ENCODE measurements around the gene LCN15. TPM values are rescaled to one million over a fixed set of nuclear protein-coding genes. Genes with fewer than 3 reads are reported as not detected.

LCN15 gene
- total and polyA plus RNA-seq, 2 of the 4 experiments (the other 2 are of a cell fraction): not detected

DNA sequence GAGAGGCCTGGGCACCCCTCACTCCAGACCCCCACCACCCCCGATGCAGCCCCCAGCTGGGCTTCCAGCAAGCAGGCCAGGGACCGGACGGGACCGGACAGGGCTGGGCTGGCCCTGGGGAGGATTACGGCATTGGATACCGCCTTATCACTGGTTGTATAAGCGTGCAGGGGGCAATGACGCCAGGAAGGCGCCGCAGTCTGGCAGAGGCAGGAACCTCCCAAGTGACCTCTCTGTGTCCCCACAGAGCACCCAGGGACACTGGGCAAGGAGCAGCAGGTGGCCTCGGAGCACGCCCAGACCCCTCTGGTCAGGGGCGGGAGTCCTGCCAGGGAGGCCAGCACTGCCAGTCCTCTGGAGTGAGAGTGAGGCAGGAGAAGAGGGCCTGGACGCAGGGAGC lies 723 bp upstream of the LCN15 start:
- no peaks in the 10 kb centered on the region for H3K9me3 ChIP-seq (ENCODE audit: control insufficient read depth, insufficient read depth, low read length)
- no peak overlapping the region for H3K56ac ChIP-seq (ENCODE audit: extremely low read depth, insufficient read depth, low read length)
- no peak overlapping the region for H2AK9ac ChIP-seq (replicated peaks; ENCODE audit: low read depth, low read length, poor library complexity)
- no peak overlapping the region for H2BK20ac ChIP-seq (ENCODE audit: low read depth, low read length)
- no peak overlapping the region for H2BK120ac ChIP-seq (ENCODE audit: low read depth, low read length)
- in situ Hi-C loops (cut with MboI; ENCODE audit: low sequenced_read_pairs) (no loop called here), intact Hi-C loops (cut with micrococcal nuclease) (no loop called here), dilution Hi-C loops (cut with HindIII; ENCODE audit: low sequenced_read_pairs, unreplicated experiment) (no loop called here)
- H3K36me3 ChIP-seq (ENCODE audit: control insufficient read depth, insufficient read depth, low read length): no peaks in the 10 kb centered on the region
- no peaks in the 10 kb centered on the region for H3K4me1 ChIP-seq (ENCODE audit: control insufficient read depth, insufficient read depth, low read length)
- no TSS peak for BruUV-seq (replicated peaks)
- ATAC-seq (ENCODE audit: low read depth): no peak
- no peaks in the 10 kb centered on the region for H3K9me1 ChIP-seq (ENCODE audit: insufficient read depth, low read length)
- no peak overlapping the region for H3K14ac ChIP-seq (replicated peaks; ENCODE audit: low read depth, low read length)
- H4K20me1 ChIP-seq (ENCODE audit: insufficient read depth, low read length): no peaks in the 10 kb centered on the region
- DNase-seq: no peak
- H3K4me3 ChIP-seq (ENCODE audit: insufficient read depth, low read depth, low read length): no peak overlapping the region
- CTCF ChIA-PET: no interaction called here
- 98% methylated on average over 8 of the region's 14 CpGs; no CpG with 5 or more reads in 1 of the 2 experiments for WGBS, 2 experiments (ENCODE audit: extremely low coverage in 2 of 2, insufficient read length in 1 of 2)
- H2AFZ ChIP-seq (replicated peaks; ENCODE audit: low read length, poor library complexity): no peak overlapping the region
- H4K91ac ChIP-seq (ENCODE audit: insufficient read depth, low read depth, low read length): no peak overlapping the region
- no peak overlapping the region for H4K8ac ChIP-seq (ENCODE audit: low read depth in 2 of 2, low read length in 2 of 2)
- no peak overlapping the region for H3K27ac ChIP-seq (ENCODE audit: insufficient read depth, low read length)
- no peak overlapping the region for H3K4me2 ChIP-seq (ENCODE audit: low read depth, low read length)
- POLR2A ChIA-PET (ENCODE audit: unreplicated experiment): no interaction called here
- H2AK5ac ChIP-seq (ENCODE audit: low read depth, low read length): no peak overlapping the region
- no peak overlapping the region for H4K5ac ChIP-seq (ENCODE audit: low read depth, low read length)
- H3K18ac ChIP-seq (ENCODE audit: low read depth, low read length): no peak overlapping the region
- H2BK5ac ChIP-seq (ENCODE audit: low read depth, low read length, poor library complexity, severe bottlenecking): no peak overlapping the region
- no peak overlapping the region for H3K23ac ChIP-seq (ENCODE audit: low read depth, low read length)
- H2BK15ac ChIP-seq (ENCODE audit: low read depth, low read length): no peak overlapping the region
- no peak overlapping the region for H3K9ac ChIP-seq (ENCODE audit: low read depth, low read length)
- peaks cover 7% of the 10 kb centered on the region for H3K27me3 ChIP-seq (ENCODE audit: control insufficient read depth, insufficient read depth, low read length)
- TF ChIP-seq CEBPB (IDR thresholded peaks at IDR 0.05; ENCODE audit: low read depth, low read length): no peak
- TF ChIP-seq, protein P1, sequence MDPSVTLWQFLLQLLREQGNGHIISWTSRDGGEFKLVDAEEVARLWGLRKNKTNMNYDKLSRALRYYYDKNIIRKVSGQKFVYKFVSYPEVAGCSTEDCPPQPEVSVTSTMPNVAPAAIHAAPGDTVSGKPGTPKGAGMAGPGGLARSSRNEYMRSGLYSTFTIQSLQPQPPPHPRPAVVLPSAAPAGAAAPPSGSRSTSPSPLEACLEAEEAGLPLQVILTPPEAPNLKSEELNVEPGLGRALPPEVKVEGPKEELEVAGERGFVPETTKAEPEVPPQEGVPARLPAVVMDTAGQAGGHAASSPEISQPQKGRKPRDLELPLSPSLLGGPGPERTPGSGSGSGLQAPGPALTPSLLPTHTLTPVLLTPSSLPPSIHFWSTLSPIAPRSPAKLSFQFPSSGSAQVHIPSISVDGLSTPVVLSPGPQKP (IDR thresholded peaks at IDR 0.05; ENCODE audit: borderline replicate concordance, low read depth, low read length): no peak
- no peak for TF ChIP-seq RFX5 (IDR thresholded peaks at IDR 0.05; ENCODE audit: low read depth, low read length)
- no peak for TF ChIP-seq MXI1 (IDR thresholded peaks at IDR 0.05; ENCODE audit: borderline replicate concordance, low read depth, low read length)
- TF ChIP-seq POLR2A (IDR thresholded peaks at IDR 0.05; ENCODE audit: low read depth, low read length): no peak
- TF ChIP-seq CTCF (conservative IDR thresholded peaks at IDR 0.05; ENCODE audit: low read depth, low read length): no peak
- TF ChIP-seq MAZ (IDR thresholded peaks at IDR 0.05; ENCODE audit: borderline replicate concordance, low read depth, low read length): no peak
- no peak for TF ChIP-seq MAFK (IDR thresholded peaks at IDR 0.05; ENCODE audit: low read depth, low read length)
- TF ChIP-seq NFE2L2 (IDR thresholded peaks at IDR 0.05; ENCODE audit: low read depth, low read length): no peak
- TF ChIP-seq FOS (IDR thresholded peaks at IDR 0.05; ENCODE audit: low read depth, low read length): no peak
- TF ChIP-seq SMC3 (IDR thresholded peaks at IDR 0.05; ENCODE audit: low read depth, low read length): no peak
- no peak for TF ChIP-seq RAD21 (IDR thresholded peaks at IDR 0.05; ENCODE audit: low read length)
- no peak for TF ChIP-seq BHLHE40 (IDR thresholded peaks at IDR 0.05; ENCODE audit: low read depth, low read length)
- TF ChIP-seq CHD1 (IDR thresholded peaks at IDR 0.05; ENCODE audit: low read depth, low read length): no peak
- no peak for TF ChIP-seq USF2 (IDR thresholded peaks at IDR 0.05; ENCODE audit: low read depth, low read length)
- no peak for TF ChIP-seq RCOR1 (IDR thresholded peaks at IDR 0.05; ENCODE audit: insufficient replicate concordance, low read length)
- no peaks in the 10 kb centered on the region for H3K79me1 ChIP-seq (ENCODE audit: low read depth in 1 of 2, low read length in 2 of 2)
- H3K4ac ChIP-seq (ENCODE audit: low read depth, low read length): no peak overlapping the region

All from IMR-90 (cell line).